Testis (tissue), 2 donors: ENCODE measurements around the gene RALGAPA1.

Experiments used
- CTCF ChIP-seq, 3 experiments: fragments of 450-650 bp in 2 of 3; fragments of 200-600 bp in 1 of 3; sonication (generic) in 1 of 3; IDR thresholded peaks; one replicate each; pipeline ENCODE4 v1.5.1; 2016 to 2019; ENCODE audit warnings: antibody characterized with exemption in 3 of 3, mild to moderate bottlenecking in 2 of 3, moderate library complexity in 1 of 3
- POLR2A ChIP-seq: fragments of 450-650 bp; IDR thresholded peaks from one replicate; pipeline ENCODE4 v1.6.1; 2017; ENCODE audit warnings: antibody characterized with exemption, mild to moderate bottlenecking, moderate library complexity

GRCh38 chr14:35786856-35787255 is 22.2 kb downstream of the RALGAPA1 start:
- TF ChIP-seq CTCF (IDR thresholded peaks at IDR 0.05): no peak
- no peak for TF ChIP-seq POLR2A
